GM20431 (cell line): Measurements from ENCODE around the gene SMC6.

Source experiments
- in situ Hi-C: fragments of 300-500 bp; cut with MseI, MboI; formaldehyde crosslinking; loops from one replicate; pipeline ENCODE4 v1.15.0; 2020; ENCODE audit warnings: low sequenced_read_pairs; ENCODE audit not compliant: unreplicated experiment

SMC6 gene

DNA sequence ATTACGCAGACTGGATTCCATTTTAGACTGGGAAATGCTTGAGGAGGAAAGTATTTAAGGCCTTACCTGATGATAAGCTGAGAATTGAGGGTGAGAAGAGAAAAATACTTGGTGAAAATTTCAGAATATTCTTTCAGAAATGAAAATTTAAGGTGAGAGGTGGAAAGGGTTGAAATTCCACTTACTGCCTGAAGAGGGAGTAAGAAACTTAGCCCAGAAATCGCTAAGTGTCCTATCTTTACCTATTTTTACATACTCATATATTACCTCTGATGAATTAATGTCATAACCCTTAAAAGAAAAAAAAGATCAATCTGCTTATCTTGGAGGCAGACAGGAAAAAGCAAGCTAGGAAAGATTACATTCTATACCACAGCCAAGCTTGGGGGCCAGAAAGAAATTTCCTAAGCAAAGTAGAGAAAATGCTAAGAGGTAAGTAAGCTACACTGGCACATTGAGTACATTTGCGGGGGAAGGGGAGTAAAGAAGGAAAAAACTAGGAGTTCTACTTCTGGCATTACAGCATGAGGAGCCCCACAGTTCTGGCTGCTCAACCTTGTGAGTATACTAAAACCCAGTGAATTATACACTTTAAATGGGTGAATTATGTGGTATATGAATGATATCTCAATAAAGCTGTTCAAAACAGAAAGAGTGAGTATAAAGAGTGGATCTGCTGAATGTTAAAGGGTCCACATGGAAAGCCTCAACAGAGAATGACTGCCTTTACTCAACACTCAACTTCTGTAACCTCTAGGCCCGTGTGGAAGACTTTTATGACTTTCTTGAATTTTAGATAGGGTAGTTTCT lies 33.8 kb downstream of the SMC6 start:
- in situ Hi-C loops = loop anchor here (25.0 kb wide), 2 partner anchors 118 to 443 kb away; no protein-coding TSS in a partner anchor

DNA sequence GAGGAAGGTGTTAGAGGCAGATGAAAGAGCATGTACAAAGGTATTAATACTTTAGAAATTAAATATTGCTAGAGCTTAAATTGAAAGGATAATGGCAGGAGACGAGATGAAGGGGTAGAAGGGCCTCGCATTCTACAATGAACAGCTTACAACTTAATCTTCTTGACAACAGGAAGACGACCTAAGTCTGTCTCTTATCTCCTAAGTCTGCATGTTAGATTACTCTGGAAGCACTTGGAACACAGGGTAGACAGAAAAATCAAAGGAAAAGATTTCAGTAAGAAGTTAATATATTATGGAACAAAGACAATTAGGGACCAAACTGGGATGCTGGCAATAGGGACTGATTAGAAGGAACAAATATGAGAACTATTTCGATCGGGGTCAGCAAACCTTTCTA lies 34.9 kb downstream of the SMC6 start:
- in situ Hi-C loops = loop anchor here (25.0 kb wide), 2 partner anchors 119 to 444 kb away; no protein-coding TSS in a partner anchor

DNA sequence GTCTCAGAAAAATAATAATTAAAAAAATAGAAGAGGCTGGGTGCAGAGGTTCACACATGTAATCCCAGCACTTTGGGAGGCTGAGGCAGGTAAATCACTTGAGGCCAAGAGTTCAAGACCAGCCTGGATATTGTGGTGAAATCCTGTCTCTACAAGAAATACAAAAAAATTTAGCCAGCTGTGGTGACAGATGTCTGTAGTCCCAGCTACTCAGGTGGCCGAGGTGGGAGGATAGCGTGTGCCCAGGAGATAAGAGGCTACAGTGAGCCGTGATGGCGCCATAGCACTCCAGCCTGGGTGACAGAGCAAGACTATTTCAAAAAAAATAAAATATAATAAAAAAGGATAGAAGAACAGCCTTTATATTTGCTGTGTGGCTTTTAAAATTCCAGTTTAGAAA lies 35.9 kb downstream of the SMC6 start:
- in situ Hi-C loops = loop anchor here (25.0 kb wide), 2 partner anchors 120 to 445 kb away; no protein-coding TSS in a partner anchor

DNA sequence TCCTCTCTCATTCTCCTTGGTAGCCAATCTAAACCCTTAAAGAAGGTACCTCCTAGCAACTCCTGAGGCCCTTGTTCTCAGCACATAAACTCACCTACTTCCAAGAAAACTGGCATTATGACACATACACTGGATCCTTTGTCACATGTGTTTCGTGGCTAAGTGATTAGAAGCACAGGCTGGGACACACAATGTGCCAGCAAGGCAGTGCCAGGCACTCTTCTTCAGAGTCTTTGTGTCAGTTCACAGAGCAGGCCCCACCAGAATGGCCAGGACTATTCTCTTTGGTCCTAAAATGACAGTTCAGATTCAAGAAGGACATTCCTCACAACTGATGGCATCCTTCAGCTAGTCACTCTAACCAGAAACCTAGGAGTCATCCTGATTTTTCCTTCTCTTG lies 40.3 kb downstream of the SMC6 start:
- in situ Hi-C loops = loop anchor here (25.0 kb wide), 2 partner anchors 124 to 449 kb away; no protein-coding TSS in a partner anchor

DNA sequence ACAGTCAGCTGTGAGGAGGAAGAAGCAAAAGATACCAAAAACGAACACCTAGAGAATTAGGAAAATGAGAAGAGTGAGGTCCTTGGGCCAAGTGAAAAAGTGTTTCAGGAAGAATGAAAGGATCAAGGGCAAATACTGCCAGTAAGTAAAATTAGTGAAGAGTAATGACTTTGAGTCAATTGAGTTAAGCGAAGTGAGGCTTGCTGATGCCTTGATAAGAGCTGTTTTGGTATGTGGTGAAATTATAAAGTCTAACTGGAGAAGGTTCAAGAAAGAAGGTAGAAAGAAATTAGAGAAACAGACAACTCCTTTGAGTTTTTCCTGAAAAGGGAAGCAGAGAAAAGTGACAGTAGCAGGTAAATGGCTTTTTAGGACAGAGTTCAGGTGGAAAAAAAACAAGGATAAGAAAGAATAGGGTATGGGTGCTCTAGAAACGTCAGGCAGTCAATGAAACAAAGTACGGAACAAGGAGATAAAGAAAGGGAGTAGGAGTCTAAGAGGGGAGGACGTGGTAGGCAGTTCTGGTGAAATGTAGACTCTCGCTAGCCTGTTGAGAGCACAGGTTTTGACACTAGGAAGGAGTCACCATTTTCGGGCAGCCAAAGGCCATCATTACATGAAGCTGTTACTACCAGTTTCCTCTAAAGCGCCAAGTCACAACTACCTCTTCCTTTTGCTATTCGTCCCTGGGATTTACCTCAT lies 42.9 kb downstream of the SMC6 start:
- in situ Hi-C loops = loop anchor here (25.0 kb wide), 2 partner anchors 127 to 452 kb away; no protein-coding TSS in a partner anchor

DNA sequence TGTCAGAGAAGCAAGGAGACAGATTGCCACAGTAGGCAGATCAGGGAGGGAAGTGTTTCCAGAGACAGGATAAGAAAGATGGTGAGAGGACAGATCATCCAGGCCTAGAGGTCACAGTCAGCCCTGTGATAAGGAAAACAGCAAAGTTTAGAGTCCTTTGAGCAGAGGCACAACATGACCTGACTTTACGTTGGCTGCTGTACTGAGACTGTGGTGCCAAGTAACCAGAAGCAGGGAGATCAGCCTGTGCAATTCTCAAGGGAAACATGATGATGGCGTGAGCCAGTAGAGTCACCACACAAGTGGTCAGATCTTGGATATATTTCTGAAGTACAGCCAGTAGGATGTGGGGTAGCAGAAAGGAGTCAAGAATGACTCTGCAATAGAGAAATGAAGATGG lies 43.7 kb downstream of the SMC6 start:
- in situ Hi-C loops = loop anchor here (25.0 kb wide), 2 partner anchors 127 to 452 kb away; no protein-coding TSS in a partner anchor

DNA sequence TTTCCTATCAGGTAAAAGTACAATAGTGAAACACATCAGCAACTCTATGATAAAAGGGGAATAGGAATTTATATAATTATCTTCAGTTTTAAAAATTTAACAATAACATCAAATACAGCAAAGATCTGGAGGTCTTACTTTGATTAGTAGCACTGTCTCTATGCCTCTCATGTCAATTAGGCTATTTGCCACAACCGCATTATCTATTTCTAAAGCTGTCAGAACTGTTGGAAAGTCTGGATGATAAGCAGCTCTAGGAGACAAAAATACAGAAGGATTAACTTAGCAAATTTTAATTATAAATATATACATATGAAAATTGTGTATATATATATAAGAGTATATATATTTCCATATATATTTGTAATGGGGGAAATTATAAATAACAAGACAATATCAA lies 45.1 kb downstream of the SMC6 start:
- in situ Hi-C loops = loop anchor here (25.0 kb wide), 2 partner anchors 129 to 454 kb away; no protein-coding TSS in a partner anchor

DNA sequence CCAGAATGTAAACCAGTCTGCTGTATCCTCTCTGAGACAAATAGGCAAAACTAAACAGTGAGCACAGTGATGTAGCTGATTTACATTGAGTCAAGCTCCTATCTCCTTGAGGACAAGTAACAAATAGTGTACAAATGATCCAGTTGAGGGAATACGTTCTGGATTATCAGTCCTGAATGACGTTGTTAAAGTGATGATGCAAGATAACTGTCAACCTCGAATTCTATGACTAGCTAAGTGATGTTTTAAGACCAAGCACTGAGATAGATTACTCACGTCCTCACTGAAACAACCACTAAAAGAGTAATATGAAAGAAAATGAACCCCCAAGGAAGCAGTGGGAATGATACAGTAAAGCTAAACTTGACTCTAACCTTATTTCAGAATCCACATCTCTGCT lies 46.8 kb downstream of the SMC6 start:
- in situ Hi-C loops = loop anchor here (25.0 kb wide), 2 partner anchors 130 to 455 kb away; no protein-coding TSS in a partner anchor

DNA sequence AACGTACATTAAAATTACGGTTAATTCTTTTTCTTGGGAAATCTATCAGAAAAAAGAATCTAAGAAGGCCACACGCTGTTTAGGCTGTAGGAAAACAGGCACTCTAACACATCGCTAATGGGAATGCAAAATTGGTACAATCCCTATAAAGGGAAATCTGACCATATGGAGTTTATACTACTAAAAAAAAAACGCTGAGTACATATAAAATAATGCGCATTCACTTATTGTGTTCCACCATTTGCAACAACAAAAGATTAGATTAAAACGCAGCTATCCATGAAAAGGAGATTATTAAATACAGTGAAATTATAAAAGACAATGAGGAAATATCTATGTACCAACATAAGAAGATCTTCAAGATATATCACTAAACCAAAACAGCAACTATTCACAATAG lies 62.8 kb downstream of the SMC6 start:
- in situ Hi-C loops = no loop called here

DNA sequence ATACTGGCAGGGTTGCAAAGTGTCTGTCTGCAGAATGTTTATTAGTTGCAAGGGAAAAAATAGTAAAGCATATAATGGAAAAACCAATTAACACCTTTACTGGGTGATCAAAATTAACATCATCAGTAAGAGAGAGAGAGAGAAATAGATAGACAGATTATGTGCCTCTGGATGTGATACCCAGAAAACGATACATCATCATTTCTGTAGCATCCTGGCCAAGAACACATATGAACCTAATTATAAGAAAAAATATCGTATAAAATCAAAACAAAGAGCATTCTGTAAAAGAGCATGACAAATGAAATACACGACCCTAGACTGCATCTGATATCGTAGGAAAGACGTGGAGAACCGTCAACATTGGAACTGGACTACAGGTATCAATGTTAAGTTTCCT lies 64.6 kb downstream of the SMC6 start:
- in situ Hi-C loops = no loop called here

DNA sequence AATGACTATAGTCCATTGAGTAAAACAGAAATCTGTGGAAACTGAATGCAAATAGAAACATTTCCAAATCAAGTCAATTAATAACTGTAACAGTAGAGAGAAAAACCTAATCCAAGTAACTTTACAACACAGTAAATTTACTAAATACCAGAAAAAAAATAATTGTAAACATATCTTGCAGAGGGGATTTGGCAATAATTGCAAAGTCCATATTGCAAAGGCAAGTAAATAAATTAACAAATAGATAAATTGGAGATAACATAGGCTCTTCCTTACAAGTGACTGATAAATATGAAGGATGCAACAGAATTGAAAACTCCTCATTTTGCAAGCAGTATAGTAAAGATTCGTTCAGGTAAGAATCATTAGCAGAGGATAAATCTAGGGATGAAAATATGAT lies 65.0 kb downstream of the SMC6 start:
- in situ Hi-C loops = no loop called here

DNA sequence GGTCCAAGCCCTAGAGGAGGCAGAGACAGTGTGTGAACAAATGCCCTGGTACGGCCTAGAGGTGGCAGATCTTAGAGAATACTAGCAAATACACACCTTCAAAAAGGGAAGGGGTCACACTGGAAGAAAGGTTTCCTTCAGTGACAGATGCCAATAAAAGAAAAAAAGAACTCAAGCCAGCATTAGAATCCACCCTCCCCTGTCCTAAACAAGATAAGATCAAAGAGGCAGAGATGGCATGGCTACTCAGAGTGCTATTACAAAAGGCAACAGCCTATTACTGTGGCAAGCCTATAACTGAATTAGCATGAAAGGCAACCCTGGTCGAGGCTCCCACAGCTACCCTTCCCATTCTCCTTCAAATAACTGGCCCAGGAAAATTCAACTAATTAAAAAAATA lies 69.6 kb downstream of the SMC6 start:
- in situ Hi-C loops = no loop called here

DNA sequence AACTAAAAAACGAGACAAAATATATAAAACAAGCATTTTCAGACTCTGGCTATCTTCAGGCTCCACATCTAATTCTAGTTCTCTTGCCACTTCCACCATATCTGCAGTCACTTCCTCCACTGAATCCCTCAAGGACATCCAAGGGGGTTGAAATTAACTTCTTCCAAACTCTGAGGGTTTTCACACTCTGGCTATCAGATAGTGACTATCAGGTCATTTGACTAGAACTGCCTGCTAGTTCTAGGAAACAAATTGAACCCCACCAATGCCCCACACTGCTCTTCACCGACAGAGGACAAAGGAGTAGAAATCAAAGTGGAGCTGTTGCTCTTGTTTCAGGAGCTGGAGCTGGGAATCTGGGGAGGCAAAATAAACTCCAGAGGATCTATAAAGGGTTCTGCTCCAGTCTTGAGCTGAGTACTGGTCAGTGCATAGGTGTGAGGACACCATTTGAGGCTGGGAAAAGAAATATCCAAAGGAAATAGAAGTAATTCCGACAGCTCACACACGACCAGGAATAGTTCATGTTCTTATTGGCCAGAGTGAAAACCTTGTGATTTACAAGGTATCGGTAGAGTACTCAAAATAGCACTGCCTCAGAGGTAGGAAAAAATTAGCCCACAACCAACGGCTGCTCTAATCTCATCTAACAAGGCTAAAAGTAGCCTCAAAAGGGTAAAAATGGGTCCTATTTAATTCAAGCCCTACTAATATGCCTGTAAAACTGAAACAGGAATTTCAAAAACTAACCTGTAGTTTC lies 71.3 kb downstream of the SMC6 start:
- in situ Hi-C loops = no loop called here

DNA sequence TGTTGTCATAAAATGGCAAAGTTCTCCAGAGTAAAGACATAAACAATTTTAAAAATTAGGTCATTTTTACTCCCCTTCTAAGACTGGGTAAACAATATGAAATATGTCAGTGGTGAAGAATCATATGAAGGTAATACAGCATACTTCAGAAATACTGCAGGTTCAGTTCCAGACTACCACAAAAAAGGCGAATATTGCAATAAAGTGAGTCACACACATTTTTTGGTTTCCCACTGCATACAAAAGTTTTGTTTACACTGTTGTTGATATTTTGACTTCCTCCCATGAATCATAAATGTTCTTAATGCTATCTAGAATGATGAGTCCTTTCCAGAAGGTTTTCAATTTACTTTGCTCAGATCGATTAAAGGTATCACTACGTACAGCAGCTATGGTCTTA lies 73.5 kb downstream of the SMC6 start:
- in situ Hi-C loops = no loop called here

DNA sequence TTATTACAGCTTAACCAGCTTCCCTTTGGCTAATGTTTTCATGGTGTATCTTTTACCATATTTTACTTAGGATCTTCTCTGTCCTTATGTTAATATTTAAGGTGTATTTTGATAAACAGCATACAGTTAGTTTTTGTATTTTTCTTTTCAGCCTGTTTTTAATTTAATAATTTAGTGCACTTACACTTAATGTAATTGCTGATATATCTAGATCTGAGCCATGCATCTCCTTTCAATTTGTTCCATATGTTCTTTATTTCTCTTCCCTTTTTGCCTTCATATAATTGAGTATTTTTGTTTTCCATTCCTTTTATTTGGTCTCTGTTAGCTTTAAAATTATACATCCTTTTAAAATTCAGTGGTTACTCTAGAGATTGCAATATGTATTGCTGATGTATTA lies 78.8 kb downstream of the SMC6 start:
- in situ Hi-C loops = no loop called here

DNA sequence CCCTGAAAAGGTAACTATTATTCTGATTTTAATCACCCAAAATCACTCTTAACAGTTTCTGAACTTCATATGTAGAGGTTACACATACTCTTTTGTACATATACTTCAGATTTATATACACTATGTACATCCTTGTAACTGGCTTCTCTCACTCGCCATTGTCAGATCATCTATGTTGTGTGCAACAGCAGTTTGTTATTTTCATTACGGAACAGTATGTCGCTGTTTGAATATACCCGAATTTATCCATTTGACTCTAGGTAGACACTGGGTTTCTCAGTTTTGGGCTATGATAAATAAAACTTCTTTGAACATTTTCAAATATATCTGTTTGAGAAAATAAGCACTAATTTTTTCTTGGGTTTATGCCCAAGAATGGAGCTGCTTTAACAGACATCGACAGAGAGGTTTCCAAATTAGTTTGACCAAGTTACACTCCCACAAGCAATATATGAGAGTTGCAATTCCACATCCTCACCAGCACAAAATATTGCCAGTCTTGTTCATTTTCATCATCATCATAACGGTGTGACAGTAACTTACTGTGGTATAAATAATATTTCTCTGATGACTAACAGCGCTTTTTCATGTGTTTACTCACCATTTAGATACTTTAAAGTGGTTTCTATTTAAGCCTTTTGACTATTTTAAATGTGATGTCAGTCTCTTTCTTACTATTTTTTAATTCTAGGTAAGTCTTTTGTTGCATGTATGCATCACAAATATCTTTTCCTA lies 80.9 kb downstream of the SMC6 start:
- in situ Hi-C loops = no loop called here

DNA sequence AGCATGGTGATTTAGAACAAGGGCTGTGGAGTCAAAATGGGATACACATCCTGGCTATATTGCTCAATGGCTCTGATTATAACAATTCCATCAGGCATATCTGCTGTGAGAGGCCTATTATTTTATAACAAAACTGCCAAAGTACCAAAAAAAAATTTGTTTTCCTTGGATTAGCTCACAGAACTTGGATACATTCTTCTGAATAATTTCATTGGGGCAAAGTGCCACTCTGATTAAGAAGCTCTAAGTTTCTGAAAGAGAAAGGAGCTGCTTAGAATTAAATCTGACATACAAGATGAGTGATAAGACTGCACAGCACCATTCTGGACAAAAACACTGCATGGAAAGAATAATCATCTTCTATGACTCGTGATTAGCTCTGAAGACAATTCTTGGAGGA lies 85.7 kb downstream of the SMC6 start:
- in situ Hi-C loops = no loop called here

DNA sequence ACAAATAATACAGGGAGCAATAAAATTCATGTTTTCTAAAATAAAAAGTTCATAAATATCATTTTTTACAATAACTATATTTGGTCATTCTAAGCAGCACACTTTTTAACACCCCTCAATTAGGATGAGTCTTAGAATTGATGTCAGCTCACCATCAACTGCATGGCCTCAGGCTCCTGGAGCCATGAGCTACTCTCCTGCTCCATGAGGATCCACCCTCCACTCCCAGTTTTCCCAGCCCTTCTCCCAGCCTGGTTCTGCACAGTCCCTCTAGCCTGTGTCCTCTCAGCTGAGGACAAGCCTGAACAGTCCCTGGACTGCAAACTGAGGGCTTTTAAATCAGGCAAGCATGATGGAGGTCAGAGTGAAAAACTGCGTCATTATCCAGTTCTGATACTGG lies 89.1 kb downstream of the SMC6 start:
- in situ Hi-C loops = no loop called here

DNA sequence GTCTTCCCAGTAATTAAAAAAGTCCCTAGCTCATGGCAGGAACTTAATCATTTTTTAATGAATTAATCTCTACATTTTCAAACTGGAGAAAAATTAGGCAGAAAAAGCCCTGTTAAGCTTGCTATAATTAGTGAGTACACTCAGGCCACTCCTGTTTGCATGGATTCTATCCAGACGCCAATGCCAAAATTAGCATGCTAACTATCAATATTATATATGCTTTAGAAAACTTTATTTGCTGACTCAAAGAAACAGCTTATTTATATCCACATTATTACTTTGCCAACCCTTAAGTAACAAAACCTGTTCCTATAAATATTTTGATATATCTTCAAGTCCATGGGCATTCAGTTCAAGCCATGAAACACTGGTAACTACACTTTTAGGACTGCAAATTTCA lies 90.9 kb downstream of the SMC6 start:
- in situ Hi-C loops = no loop called here

DNA sequence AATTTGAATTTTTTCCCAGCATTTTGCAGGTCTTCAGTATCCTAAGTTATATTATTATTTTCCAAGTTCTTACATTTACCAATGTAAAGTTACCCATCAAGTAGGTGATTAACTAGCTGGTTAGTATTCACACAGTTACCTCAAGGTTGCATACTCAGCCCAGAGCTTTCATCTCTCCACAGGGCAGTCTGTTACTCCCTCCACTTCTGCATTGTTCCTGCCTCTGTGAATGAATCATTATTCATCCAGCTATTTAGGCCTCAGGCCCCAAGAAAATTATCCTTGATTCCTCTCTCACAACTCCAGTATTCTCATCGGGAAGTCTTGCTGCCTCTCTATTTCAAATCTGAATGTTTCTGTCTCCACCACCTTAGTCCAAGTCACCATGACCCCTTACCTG lies 92.2 kb downstream of the SMC6 start:
- in situ Hi-C loops = no loop called here
